Esophagus muscularis mucosa (tissue), 4 donors: ENCODE measurements around the gene LBP. TPM values are rescaled to one million over a fixed set of nuclear protein-coding genes. Genes with fewer than 3 reads are reported as not detected.
"Not testable (repeated sequence)": the region's sequence is repeated elsewhere in the genome, so short reads cannot be mapped to it uniquely, and the experiment has no call there.

Source experiments
- DNase-seq: peaks from one replicate; pipeline ENCODE4 v3.0.0-alpha.2; 2017; ENCODE audit errors: extremely low spot score
- H3K27ac ChIP-seq, 4 donors: fragments of 200-600 bp; sonication (generic); replicated peaks in 1 of 4; 1 replicate in 3 of 4; 2 replicates in 1 of 4; pipeline ENCODE4 v1.5.1; 2016 to 2019; ENCODE audit warnings: mild to moderate bottlenecking in 1 of 4
- H3K27me3 ChIP-seq, 4 donors: fragments of 200-600 bp; sonication (generic); one replicate each; pipeline versions ENCODE4 v1.5.1 to v1.6.0; 2016 to 2019
- H3K36me3 ChIP-seq, 4 donors: fragments of 200-600 bp; sonication (generic); one replicate each; pipeline ENCODE4 v1.5.1; 2016 to 2019
- H3K4me1 ChIP-seq, 4 donors: fragments of 200-600 bp; sonication (generic); one replicate each; pipeline ENCODE4 v1.5.1; 2016 to 2019
- H3K4me3 ChIP-seq, 4 donors: fragments of 200-600 bp; sonication (generic); 1 replicate in 2 of 4; 2 replicates in 2 of 4; pipeline ENCODE4 v1.5.1; 2016 to 2019; ENCODE audit warnings: mild to moderate bottlenecking in 4 of 4, moderate library complexity in 1 of 4
- H3K9me3 ChIP-seq, 4 donors: fragments of 200-600 bp; sonication (generic); 1 replicate in 3 of 4; 2 replicates in 1 of 4; pipeline ENCODE4 v1.5.1; 2016 to 2019
- CTCF ChIP-seq, 3 experiments: fragments of 200-600 bp in 2 of 3; fragments of 450-650 bp in 1 of 3; sonication (generic) in 2 of 3; IDR thresholded peaks; one replicate each; pipeline ENCODE4 v1.5.1; 2017 to 2019; ENCODE audit warnings: antibody characterized with exemption in 3 of 3, mild to moderate bottlenecking in 2 of 3, moderate library complexity in 1 of 3
- EP300 ChIP-seq: sonication (generic); formaldehyde crosslinking; IDR thresholded peaks from one replicate; pipeline ENCODE4 v1.6.1; 2017; ENCODE audit warnings: antibody characterized with exemption
- POLR2A ChIP-seq: fragments of 450-650 bp; IDR thresholded peaks from one replicate; pipeline ENCODE4 v1.6.1; 2017; ENCODE audit warnings: antibody characterized with exemption, moderate library complexity, mild to moderate bottlenecking, low read depth
- POLR2AphosphoS5 ChIP-seq, 2 donors: sonication (generic); formaldehyde crosslinking; IDR thresholded peaks; one replicate each; pipeline ENCODE4 v1.6.1; 2017; ENCODE audit warnings: antibody characterized with exemption in 2 of 2
- WGBS: methylation state at CpG from one replicate; pipeline ENCODE4 v1.1.5; 2018; 5-methylcytosine and 5-hydroxymethylcytosine counted together
- intact Hi-C: fragments of 100-400 bp; cut with DNase I; formaldehyde crosslinking; loops from one replicate; pipeline ENCODE4 v1.15.1; 2023
- total RNA-seq, 4 donors: library from RNA; depleted of rRNA; stranded (reverse); fragments of >200 nt; gene quantifications; one replicate each; pipeline versions ENCODE4 v1.1.0 to v1.2.1, GENCODE V29; 2016

LBP gene
- total RNA-seq, 4 donors from 2014 or later, result 0.13 to 0.33 TPM; not detected in 2

GRCh38 chr20:38393259-38393658, 47.0 kb downstream of the LBP start:
- no peaks in the 10 kb centered on the region for H3K9me3 ChIP-seq
- H3K27me3 ChIP-seq, result no peaks in the 10 kb centered on the region
- WGBS, result 74% methylated on average over 5 of the region's 5 CpGs
- no peak for DNase-seq
- H3K36me3 ChIP-seq, result no peaks in the 10 kb centered on the region
- TF ChIP-seq CTCF (IDR thresholded peaks at IDR 0.05) (no peak), EP300 (no peak), POLR2AphosphoS5 (IDR thresholded peaks at IDR 0.05) (no peak), POLR2A (no peak)
- no peak overlapping the region for H3K4me3 ChIP-seq
- no peaks in the 10 kb centered on the region for H3K4me1 ChIP-seq
- no peak overlapping the region for H3K27ac ChIP-seq
- intact Hi-C loops, result no loop called here

- Histone ChIP-seq H3K4me3 (no peak overlapping the region), H3K27ac (no peak overlapping the region), H3K27me3 (no peaks in the 10 kb centered on the region), H3K36me3 (no peaks in the 10 kb centered on the region), H3K9me3 (no peaks in the 10 kb centered on the region), H3K4me1 (no peaks in the 10 kb centered on the region)
- 58% methylated on average over 2 of the region's 2 CpGs for WGBS
- intact Hi-C loops, result no loop called here
- no peak for TF ChIP-seq POLR2AphosphoS5 (IDR thresholded peaks at IDR 0.05)
- TF ChIP-seq POLR2A, result no peak
- TF ChIP-seq EP300, result no peak
- TF ChIP-seq CTCF (IDR thresholded peaks at IDR 0.05), result no peak
- DNase-seq, result no peak
Measured at GRCh38 chr20:38395165-38395564, 48.9 kb downstream of the LBP start.

- WGBS, result 78% methylated on average over 2 of the region's 2 CpGs
- H3K4me3 ChIP-seq, H3K27ac ChIP-seq, DNase-seq, H3K9me3 ChIP-seq, H3K4me1 ChIP-seq, intact Hi-C loops, H3K36me3 ChIP-seq, H3K27me3 ChIP-seq: not testable (repeated sequence)
Measured at GRCh38 chr20:38395751-38396395, 49.6 kb downstream of the LBP start.

- no peak overlapping the region for H3K4me3 ChIP-seq
- WGBS, result 96% methylated on average over 5 of the region's 5 CpGs
- H3K4me1 ChIP-seq, result no peaks in the 10 kb centered on the region
- TF ChIP-seq CTCF (IDR thresholded peaks at IDR 0.05) (no peak), POLR2A (no peak), POLR2AphosphoS5 (IDR thresholded peaks at IDR 0.05) (no peak), EP300 (no peak)
- intact Hi-C loops, result no loop called here
- no peaks in the 10 kb centered on the region for H3K36me3 ChIP-seq
- H3K27me3 ChIP-seq, result peaks cover 0 to 9% (median 0%) of the 10 kb centered on the region in 4 donors
- no peak overlapping the region for H3K27ac ChIP-seq
- DNase-seq, result no peak
- no peaks in the 10 kb centered on the region for H3K9me3 ChIP-seq
Measured at GRCh38 chr20:38402089-38402488, 55.8 kb downstream of the LBP start.

GRCh38 chr20:38402816-38403215, 56.5 kb downstream of the LBP start:
- peaks cover 0 to 9% (median 0%) of the 10 kb centered on the region in 4 donors for H3K27me3 ChIP-seq
- no peak overlapping the region for H3K4me3 ChIP-seq
- H3K27ac ChIP-seq, result no peak overlapping the region
- TF ChIP-seq POLR2AphosphoS5 (IDR thresholded peaks at IDR 0.05) (no peak), POLR2A (no peak), CTCF (IDR thresholded peaks at IDR 0.05) (no peak), EP300 (no peak)
- H3K4me1 ChIP-seq, result no peaks in the 10 kb centered on the region
- H3K36me3 ChIP-seq, result no peaks in the 10 kb centered on the region
- 71% methylated on average over 8 of the region's 8 CpGs for WGBS
- intact Hi-C loops, result no loop called here
- H3K9me3 ChIP-seq, result no peaks in the 10 kb centered on the region
- DNase-seq, result no peak
